Transverse colon (tissue), 4 donors: ENCODE measurements around the gene MRPL28. TPM values are rescaled to one million over a fixed set of nuclear protein-coding genes. Genes with fewer than 3 reads are reported as not detected.

ENCODE experiments used
- DNase-seq: peaks from one replicate; pipeline ENCODE4 v3.0.0-alpha.2; 2019
- H3K27ac ChIP-seq, 4 donors: fragments of 200-600 bp; sonication (generic); 2 replicates each; pipeline ENCODE4 v1.5.1; 2016 to 2018; ENCODE audit warnings: inconsistent platforms in 4 of 4
- H3K27me3 ChIP-seq: fragments of 200-600 bp; sonication (generic); 2 replicates; pipeline ENCODE4 v1.5.1; 2017; ENCODE audit warnings: inconsistent platforms
- H3K36me3 ChIP-seq, 4 donors: fragments of 200-600 bp; sonication (generic); 2 replicates each; pipeline ENCODE4 v1.5.1; 2017 to 2019; ENCODE audit warnings: inconsistent platforms in 4 of 4
- H3K4me1 ChIP-seq, 4 donors: fragments of 200-600 bp; sonication (generic); 2 replicates each; pipeline ENCODE4 v1.5.1; 2017 to 2020; ENCODE audit warnings: inconsistent platforms in 4 of 4
- H3K4me3 ChIP-seq, 4 donors: fragments of 200-600 bp; sonication (generic); 1 replicate in 1 of 4; 2 replicates in 3 of 4; pipeline versions ENCODE4 v1.5.1 to v1.6.1; 2017 to 2019; ENCODE audit warnings: inconsistent platforms in 4 of 4
- H3K9me3 ChIP-seq, 2 donors: fragments of 200-600 bp; sonication (generic); 2 replicates each; pipeline ENCODE4 v1.5.1; 2017 to 2019; ENCODE audit warnings: inconsistent platforms in 2 of 2
- EP300 ChIP-seq: sonication (generic); formaldehyde crosslinking; IDR thresholded peaks from one replicate; pipeline ENCODE4 v1.6.1; 2017; ENCODE audit warnings: antibody characterized with exemption, low read depth
- POLR2A ChIP-seq: fragments of 450-650 bp; IDR thresholded peaks from one replicate; pipeline ENCODE4 v1.6.1; 2016; ENCODE audit warnings: antibody characterized with exemption, mild to moderate bottlenecking, moderate library complexity
- POLR2AphosphoS5 ChIP-seq, 3 donors: sonication (generic); formaldehyde crosslinking; IDR thresholded peaks; one replicate each; pipeline ENCODE4 v1.6.1; 2016; ENCODE audit warnings: antibody characterized with exemption in 3 of 3
- WGBS, 2 donors: methylation state at CpG; one replicate each; pipeline ENCODE4 v1.1.5; 2018; ENCODE audit warnings: low coverage in 1 of 2; 5-methylcytosine and 5-hydroxymethylcytosine counted together
- in situ Hi-C, 4 donors: fragments of 200-750 bp; cut with MboI; loops; one replicate each; pipeline versions ENCODE4 v1.15.0 to v1.15.1; 2017; ENCODE audit warnings: low sequenced_read_pairs in 3 of 4, low pct_ligation_motif_present in 1 of 4, low pct_unique_long_range_greater_than_20kb in 1 of 4
- intact Hi-C: fragments of 100-400 bp; cut with DNase I; formaldehyde crosslinking; loops from one replicate; pipeline ENCODE4 v1.15.1; 2023; ENCODE audit warnings: low total_unique reads
- total RNA-seq, 4 donors: library from RNA; depleted of rRNA; stranded (reverse); fragments of >200 nt; gene quantifications; one replicate each; pipeline ENCODE4 v1.1.0, GENCODE V29; 2016
- TF ChIP-seq, protein P1 (sequence below), 5 experiments: fragments of 200-600 bp in 3 of 5; fragments of 450-650 bp in 2 of 5; sonication (generic) in 3 of 5; IDR thresholded peaks; 1 replicate in 2 of 5; 2 replicates in 3 of 5; pipeline ENCODE4 v1.5.1; 2016 to 2017; ENCODE audit warnings: antibody characterized with exemption in 5 of 5, inconsistent platforms in 3 of 5, mild to moderate bottlenecking in 2 of 5, moderate library complexity in 1 of 5

The MRPL28 gene
- total RNA-seq, 4 donors from 2014 or later, result 24.7 to 81.2 (median 53.0) TPM

GRCh38 chr16:381012-381788 lies 10.9 kb upstream of the MRPL28 start:
- in situ Hi-C loops (no loop called here), intact Hi-C loops (no loop called here)
- 2% methylated on average over 34 of the region's 73 CpGs; no CpG with 5 or more reads in 1 of the 2 donors for WGBS, 2 donors
- Histone ChIP-seq H3K4me1 (peaks cover 22 to 38% (median 33%) of the 10 kb centered on the region in 4 donors), H3K36me3 (peaks cover 0 to under 1% (median 0%) of the 10 kb centered on the region in 4 donors), H3K4me3 (peak overlapping the region; percentile 76 to 99 (median 86)), H3K27me3 (no peaks in the 10 kb centered on the region), H3K9me3 (no peaks in the 10 kb centered on the region), H3K27ac (peak overlapping the region; percentile 80 to 91 (median 88))
- DNase-seq, result no peak
- TF ChIP-seq EP300, result no peak
- TF ChIP-seq POLR2A, result peak; percentile 48

DNA sequence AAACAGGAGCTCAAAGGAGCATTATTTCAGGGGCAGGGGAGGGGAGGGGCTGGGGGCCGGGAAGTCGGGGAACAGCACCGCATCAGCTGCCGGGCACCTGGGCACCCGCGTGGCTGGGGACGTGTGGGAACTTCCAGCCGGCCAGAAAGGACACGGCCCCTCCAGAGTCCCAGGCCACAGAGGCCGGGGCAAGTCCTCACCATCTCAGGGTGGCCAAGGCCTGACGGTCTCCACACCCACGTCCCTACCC lies 10.3 kb upstream of the MRPL28 start:
- peaks cover 22 to 36% (median 33%) of the 10 kb centered on the region in 4 donors for H3K4me1 ChIP-seq
- 4% methylated on average over 12 of the region's 12 CpGs; no CpG with 5 or more reads in 1 of the 2 donors for WGBS, 2 donors
- no peaks in the 10 kb centered on the region for H3K9me3 ChIP-seq
- intact Hi-C loops, result no loop called here
- H3K27ac ChIP-seq, result peak overlapping the region; percentile 80 to 91 (median 88)
- peak overlapping the region; percentile 76 to 99 (median 86) for H3K4me3 ChIP-seq
- DNase-seq, result no peak
- TF ChIP-seq, protein P1, sequence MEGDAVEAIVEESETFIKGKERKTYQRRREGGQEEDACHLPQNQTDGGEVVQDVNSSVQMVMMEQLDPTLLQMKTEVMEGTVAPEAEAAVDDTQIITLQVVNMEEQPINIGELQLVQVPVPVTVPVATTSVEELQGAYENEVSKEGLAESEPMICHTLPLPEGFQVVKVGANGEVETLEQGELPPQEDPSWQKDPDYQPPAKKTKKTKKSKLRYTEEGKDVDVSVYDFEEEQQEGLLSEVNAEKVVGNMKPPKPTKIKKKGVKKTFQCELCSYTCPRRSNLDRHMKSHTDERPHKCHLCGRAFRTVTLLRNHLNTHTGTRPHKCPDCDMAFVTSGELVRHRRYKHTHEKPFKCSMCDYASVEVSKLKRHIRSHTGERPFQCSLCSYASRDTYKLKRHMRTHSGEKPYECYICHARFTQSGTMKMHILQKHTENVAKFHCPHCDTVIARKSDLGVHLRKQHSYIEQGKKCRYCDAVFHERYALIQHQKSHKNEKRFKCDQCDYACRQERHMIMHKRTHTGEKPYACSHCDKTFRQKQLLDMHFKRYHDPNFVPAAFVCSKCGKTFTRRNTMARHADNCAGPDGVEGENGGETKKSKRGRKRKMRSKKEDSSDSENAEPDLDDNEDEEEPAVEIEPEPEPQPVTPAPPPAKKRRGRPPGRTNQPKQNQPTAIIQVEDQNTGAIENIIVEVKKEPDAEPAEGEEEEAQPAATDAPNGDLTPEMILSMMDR (IDR thresholded peaks at IDR 0.05), result no peak
- TF ChIP-seq POLR2AphosphoS5 (IDR thresholded peaks at IDR 0.05), result no peak
- no peak for TF ChIP-seq POLR2A
- TF ChIP-seq EP300, result no peak
- in situ Hi-C loops, result no loop called here
- no peaks in the 10 kb centered on the region for H3K27me3 ChIP-seq
- peaks cover 0 to 5% (median 0%) of the 10 kb centered on the region in 4 donors for H3K36me3 ChIP-seq

GRCh38 chr16:379961-380761 lies 9.8 kb upstream of the MRPL28 start:
- 82% methylated on average over 25 of the region's 27 CpGs; no CpG with 5 or more reads in 1 of the 2 donors for WGBS, 2 donors
- no peak for TF ChIP-seq POLR2AphosphoS5 (IDR thresholded peaks at IDR 0.05)
- peaks cover 22 to 36% (median 33%) of the 10 kb centered on the region in 4 donors for H3K4me1 ChIP-seq

DNA sequence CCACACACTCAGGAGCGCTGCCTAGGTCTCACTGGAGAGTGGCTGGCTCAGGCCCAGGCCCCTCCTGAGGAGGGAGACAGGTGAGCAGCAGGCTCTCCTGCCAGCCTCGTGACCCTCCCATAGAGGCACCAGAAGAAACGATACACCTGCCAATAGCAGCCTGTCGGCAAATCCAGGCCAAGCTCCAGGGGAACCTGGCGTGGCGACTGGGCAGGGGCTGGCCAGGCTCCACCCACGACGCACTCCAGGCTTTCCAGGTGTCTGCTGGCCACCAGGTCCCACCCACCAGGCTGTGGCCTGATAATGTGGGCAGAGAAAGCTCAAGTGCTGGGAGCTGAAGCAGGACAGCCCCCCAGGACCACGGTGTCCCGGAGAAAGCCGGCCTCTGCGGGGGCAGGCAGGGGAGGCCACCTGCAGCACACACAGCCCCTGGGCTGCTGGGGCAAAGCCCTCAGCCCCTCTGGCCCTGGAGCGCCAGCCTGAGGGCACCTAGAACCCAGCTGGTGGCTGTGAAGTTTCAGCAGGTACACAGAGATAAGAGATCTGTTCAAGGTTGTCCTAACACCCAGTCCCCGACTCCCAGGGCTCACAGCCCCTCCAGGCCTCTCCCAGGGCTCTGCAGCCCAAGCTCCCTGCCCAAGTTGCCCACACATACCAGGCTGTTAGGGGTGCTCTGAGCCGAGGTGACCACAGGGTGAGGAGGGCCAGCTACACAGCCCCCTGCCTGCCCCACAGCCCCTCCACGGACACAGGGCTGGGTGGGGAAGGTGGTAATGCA lies 9.0 kb upstream of the MRPL28 start:
- DNase-seq, result peak; percentile 84
- H3K36me3 ChIP-seq, result peaks cover 0 to 9% (median 4%) of the 10 kb centered on the region in 4 donors
- no peak overlapping the region for H3K4me3 ChIP-seq
- 58% methylated on average over 16 of the region's 16 CpGs; no CpG with 5 or more reads in 1 of the 2 donors for WGBS, 2 donors
- in situ Hi-C loops, result no loop called here
- intact Hi-C loops, result no loop called here
- TF ChIP-seq, protein P1 (IDR thresholded peaks at IDR 0.05), result no peak
- TF ChIP-seq POLR2AphosphoS5 (IDR thresholded peaks at IDR 0.05) (no peak), POLR2A (no peak), EP300 (no peak)
- H3K9me3 ChIP-seq, result no peaks in the 10 kb centered on the region
- peak overlapping the region; percentile 41 to 91 (median 62) for H3K27ac ChIP-seq
- H3K4me1 ChIP-seq, result peaks cover 22 to 36% (median 33%) of the 10 kb centered on the region in 4 donors
- H3K27me3 ChIP-seq, result no peaks in the 10 kb centered on the region

More at GRCh38 chr16:379961-380761, 9.8 kb upstream of the MRPL28 start:
- Histone ChIP-seq H3K27me3 (no peaks in the 10 kb centered on the region), H3K27ac (peak overlapping the region; percentile 41 to 91 (median 88)), H3K9me3 (no peaks in the 10 kb centered on the region), H3K4me3 (peak overlapping the region in 3 of 4 donors; percentile 76 to 99 (median 96)), H3K36me3 (peaks cover 0 to 5% (median under 1%) of the 10 kb centered on the region in 4 donors)
- DNase-seq, result no peak
- in situ Hi-C loops, result no loop called here
- intact Hi-C loops, result no loop called here
